GM03348 (cell line): ENCODE results near the gene LAMC1.
A peak's percentile ranks its signal among the peaks of the same experiment; 100 is the strongest.
"Not testable (repeated sequence)": the region's sequence is repeated elsewhere in the genome, so short reads cannot be mapped to it uniquely, and the experiment has no call there.

Source experiments
- DNase-seq: peaks from one replicate; pipeline ENCODE4 v3.0.0; 2012; ENCODE audit warnings: low spot score

The LAMC1 gene

DNA sequence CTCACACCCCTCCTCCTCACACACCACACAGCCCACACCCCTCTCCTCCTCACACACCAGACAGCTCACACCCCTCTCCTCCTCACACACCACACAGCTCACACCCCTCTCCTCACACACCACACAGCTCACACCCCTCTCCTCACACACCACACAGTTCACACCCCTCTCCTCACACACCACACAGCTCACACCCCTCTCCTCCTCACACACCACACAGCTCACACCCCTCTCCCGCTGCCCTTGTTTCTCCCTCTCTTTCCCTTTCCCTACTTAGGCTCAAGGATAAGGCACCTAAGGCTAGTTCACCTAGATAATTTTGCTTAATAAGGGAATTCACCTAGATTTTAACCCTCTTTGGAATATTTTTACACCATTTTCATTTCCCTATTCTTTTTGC is 126.8 kb downstream of the LAMC1 start:
- not testable (repeated sequence) for DNase-seq

- DNase-seq = no peak
Measured at GRCh38 chr1:183150445-183150844, 127.2 kb downstream of the LAMC1 start.

DNA sequence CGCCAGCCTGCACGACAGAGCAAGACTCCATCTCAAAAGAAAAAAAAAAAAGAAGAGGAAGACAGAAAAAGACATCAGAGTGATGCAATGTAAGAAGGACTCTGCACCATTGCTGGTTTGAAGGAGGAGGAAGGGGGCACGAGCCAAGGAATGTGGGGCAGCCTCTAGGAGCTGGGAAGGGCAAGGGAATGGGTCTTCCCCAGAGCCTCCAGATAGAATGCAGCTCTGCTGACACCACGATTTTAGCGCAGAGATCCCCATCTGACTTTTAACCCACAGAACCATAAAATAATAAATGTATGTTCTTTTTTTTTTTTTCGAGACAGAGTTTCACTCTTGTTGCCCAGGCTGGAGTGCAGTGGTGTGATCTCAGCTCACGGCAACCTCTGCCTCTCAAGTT is 129.0 kb downstream of the LAMC1 start:
- no peak for DNase-seq

- no peak for DNase-seq
Measured at GRCh38 chr1:183155939-183156338, 132.7 kb downstream of the LAMC1 start.

- no peak for DNase-seq
Measured at GRCh38 chr1:183159960-183160359, 136.7 kb downstream of the LAMC1 start.

- DNase-seq = no peak
Measured at GRCh38 chr1:183161391-183161790, 138.2 kb downstream of the LAMC1 start.

- DNase-seq = peak; percentile 55
Measured at GRCh38 chr1:183163316-183163715, 140.1 kb downstream of the LAMC1 start.

- peak; percentile 60 for DNase-seq
Measured at GRCh38 chr1:183164340-183164739, 141.1 kb downstream of the LAMC1 start.

GRCh38 chr1:183164963-183165362 is 141.7 kb downstream of the LAMC1 start:
- no peak for DNase-seq

- DNase-seq = no peak
Measured at GRCh38 chr1:183165456-183165855, 142.2 kb downstream of the LAMC1 start.

DNA sequence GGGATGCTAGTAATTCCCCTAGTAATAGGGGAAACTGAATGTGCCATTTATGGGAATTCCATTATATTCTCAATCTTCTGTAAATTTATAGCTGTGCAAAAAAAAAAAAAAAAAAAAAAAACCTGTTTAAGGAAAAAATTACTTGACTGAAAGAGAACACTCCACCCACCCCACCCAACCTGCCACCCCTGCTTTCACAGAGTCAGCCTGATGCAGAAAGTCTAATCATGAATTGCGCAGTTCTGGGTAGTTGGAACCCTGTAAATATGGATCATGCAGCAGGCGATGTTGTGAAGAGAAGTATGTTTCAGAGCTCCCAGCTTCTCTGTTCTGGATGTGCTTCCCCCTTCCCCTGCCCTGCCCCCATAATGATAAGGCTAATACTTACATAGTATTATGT is 143.2 kb downstream of the LAMC1 start:
- no peak for DNase-seq

- DNase-seq = no peak
Measured at GRCh38 chr1:183167676-183168075, 144.5 kb downstream of the LAMC1 start.

DNA sequence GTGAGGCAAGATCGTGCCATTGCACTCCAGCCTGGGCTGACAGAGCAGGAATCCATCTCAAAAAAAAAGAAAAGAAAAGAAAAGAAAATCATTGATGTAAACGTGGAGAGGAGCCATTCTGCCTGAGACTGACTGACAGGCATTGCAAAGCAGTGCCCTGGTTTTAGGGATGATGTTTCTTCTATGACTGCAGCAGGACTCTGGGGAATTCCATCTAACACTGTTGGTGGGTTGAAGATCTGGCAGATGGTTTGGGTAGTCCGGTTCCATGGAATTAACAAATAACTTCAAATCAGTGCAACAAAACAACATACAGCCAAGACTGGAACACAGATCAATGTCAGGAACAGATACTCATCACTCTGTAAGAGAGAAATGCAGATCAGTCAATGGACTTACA is 145.1 kb downstream of the LAMC1 start:
- DNase-seq = no peak

DNA sequence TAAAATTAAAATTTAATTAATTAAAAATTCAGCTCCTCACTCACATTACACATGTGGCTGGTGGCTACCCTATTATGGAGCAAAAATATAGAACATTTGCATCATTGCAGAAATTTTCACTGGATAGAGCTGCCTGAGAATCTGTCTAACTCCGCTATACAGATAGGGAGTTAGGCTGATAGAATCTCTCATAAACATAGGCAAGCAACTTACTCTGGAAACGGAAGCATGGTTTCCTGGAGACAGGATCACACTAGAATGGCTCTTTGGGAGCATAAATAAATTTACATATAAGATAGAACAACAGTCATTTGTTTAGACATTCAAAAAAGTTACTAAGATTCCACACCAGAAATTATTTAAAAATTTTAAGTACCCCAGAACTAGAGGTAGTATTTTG is 150.6 kb downstream of the LAMC1 start:
- no peak for DNase-seq

- DNase-seq = no peak
Measured at GRCh38 chr1:183175631-183176030, 152.4 kb downstream of the LAMC1 start.

DNA sequence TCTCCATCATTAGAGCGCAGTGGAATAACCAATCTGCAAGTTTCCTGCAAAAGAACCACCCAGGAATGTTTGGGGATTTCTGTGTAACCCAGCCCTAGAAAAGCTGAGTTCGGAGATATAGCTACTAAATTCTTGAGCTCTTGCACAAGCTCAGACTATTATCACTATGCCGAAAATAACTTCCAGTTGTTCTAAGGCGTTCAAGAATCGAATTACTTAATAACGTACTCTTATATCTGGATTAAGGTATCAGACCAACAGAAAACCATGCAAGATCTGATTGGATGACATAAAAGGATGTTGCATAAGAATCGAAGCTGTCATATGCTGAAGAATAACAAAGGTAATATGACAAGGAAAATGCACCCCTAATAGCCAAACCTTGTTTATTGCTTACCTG is 155.3 kb downstream of the LAMC1 start:
- no peak for DNase-seq

DNA sequence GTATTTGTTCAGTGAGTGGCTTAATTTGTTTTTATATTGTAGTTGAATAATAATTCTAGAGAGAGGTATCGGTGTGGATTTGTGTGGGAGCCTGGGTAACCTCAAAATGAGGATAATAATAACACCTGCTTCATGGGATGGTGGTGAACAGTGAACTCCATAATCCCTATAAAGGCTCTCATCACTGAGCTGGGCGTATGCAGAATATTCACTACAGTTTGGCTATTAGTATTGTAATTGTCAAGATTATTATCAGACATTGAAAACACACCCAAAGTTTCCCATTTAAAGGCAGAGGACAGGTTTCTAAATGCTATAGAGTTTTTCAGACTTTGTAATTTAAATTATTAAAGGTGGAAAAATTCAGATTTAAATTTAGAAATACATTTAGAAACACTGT is 155.8 kb downstream of the LAMC1 start:
- no peak for DNase-seq

GRCh38 chr1:183180218-183180617 is 157.0 kb downstream of the LAMC1 start:
- DNase-seq = peak; percentile 81

DNA sequence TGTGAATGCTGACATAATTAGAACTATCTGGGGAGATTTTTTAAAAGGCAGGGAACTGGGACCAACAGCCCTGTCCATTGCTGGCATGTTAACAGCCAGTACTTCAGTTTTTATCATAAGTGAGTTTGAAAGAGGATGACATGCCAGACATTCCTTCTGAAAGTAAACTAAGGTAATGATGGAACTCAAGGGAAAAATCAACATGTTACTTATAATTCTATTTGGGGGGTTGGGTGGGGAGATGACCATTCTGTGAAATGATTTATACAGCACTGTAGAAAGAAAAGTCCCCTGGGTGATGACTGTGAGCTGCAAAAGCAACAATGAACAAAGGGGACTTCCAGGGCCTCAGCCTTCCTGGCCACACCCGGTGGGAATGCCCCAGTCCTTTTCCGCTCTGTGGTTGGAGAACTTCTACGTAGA is 157.4 kb downstream of the LAMC1 start:
- peak; percentile 74 for DNase-seq

DNA sequence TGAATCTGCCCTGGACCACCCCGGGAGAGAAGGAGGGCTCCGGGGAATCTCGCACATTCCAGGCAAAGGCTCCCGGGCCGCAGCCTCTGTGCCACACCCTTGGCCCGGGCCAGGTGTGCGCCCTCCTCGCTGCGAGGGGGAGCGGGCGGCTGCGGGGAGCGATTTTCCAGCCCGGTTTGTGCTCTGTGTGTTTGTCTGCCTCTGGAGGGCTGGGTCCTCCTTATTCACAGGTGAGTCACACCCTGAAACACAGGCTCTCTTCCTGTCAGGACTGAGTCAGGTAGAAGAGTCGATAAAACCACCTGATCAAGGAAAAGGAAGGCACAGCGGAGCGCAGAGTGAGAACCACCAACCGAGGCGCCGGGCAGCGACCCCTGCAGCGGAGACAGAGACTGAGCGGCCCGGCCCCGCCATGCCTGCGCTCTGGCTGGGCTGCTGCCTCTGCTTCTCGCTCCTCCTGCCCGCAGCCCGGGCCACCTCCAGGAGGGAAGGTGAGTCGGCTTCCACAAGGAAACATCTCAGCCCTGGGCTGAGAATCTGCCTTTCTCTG is 162.8 kb downstream of the LAMC1 start, which contains the start of gene LAMC2:
Gene LAMC2 (plus strand): TSS at position 324 of the 550 bp plus-strand sequence. CDS start 89 bp downstream, at position 413.
- no peak for DNase-seq

GRCh38 chr1:183186841-183187240 is 163.6 kb downstream of the LAMC1 start:
- DNase-seq = no peak

DNA sequence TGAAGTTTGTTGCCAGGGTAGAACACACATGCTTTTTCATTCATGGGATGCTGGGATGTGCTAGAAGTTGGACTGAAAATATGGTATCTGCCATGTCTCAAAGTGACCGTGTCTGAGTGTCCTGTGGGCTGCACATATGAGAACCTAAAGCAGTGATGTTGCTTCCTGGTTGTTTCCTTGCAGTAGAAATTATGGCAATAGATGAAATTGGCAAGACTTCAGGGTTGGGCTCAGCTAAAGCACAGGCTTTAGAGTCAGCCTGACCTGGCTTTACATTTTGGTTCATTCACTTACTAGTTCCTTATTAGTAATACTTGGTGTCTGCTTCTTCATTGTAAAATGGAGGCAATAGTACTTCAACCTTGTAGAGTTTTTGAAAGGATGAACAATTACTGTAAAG is 165.0 kb downstream of the LAMC1 start:
- no peak for DNase-seq

GRCh38 chr1:183191833-183192232 is 168.6 kb downstream of the LAMC1 start:
- DNase-seq = peak; percentile 68

- no peak for DNase-seq
Measured at GRCh38 chr1:183193963-183194525, 170.8 kb downstream of the LAMC1 start.
